Coronary artery (tissue), 2 donors: Measurements from ENCODE around the gene RIOK2.

Source experiments
- DNase-seq: peaks from one replicate; pipeline ENCODE4 v3.0.0-alpha.2; 2017; ENCODE audit warnings: low spot score
- H3K27ac ChIP-seq, 2 donors: fragments of 200-600 bp; sonication (generic); one replicate each; pipeline ENCODE4 v1.5.1; 2016 to 2019
- H3K4me3 ChIP-seq: fragments of 200-600 bp; sonication (generic); 2 replicates; pipeline ENCODE4 v1.5.1; 2016; ENCODE audit warnings: mild to moderate bottlenecking, moderate library complexity
- CTCF ChIP-seq: fragments of 200-600 bp; sonication (generic); IDR thresholded peaks from one replicate; pipeline ENCODE4 v1.5.1; 2019; ENCODE audit warnings: antibody characterized with exemption

Gene RIOK2

GRCh38 chr5:97183100-97183929 is at the start of gene RIOK2:
TSS of gene RIOK2 (minus strand) at chr5:97183247. CDS start at chr5:97183191, 56 bp downstream.
- H3K4me3 ChIP-seq = peak within 1 kb of the TSS; percentile 78

GRCh38 chr5:97231025-97231636 is 48.1 kb upstream of the RIOK2 start:
- no peak overlapping the region for H3K27ac ChIP-seq
- no peak for DNase-seq
- peak; percentile 68 for TF ChIP-seq CTCF
- no peak overlapping the region for H3K4me3 ChIP-seq

More at GRCh38 chr5:97183100-97183929, at the start of gene RIOK2:
- TF ChIP-seq CTCF = no peak
- H3K27ac ChIP-seq = peak within 1 kb of the TSS; percentile 78 to 92
- peak; percentile 94 for DNase-seq

DNA sequence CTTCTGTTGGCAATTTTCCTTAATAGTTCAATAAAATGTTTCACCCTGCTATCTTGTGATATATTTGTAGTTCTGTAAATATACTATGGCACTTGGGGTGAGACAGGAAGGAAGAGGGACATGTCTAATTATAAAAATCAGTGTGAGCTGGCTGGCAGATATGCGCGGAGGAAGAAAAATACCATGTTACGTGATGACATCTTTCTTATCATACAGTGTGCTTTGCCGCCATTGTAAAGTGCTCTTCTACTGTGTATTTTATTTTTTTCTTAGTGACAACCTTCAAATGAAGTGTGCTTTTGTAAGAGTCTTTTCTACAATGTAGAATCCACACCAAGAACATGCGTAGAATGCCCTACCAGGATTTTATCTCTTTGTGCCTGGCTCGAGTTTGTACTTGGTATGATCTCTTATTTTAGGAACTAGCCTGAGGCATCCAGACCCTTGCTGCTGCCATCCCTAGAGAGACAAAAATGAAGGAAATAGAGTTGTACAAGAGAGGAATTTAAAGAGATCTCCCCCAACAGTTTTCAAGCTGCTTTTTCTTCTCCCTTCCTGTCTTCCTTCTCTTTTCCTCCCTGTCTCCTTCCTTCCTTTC is 46.7 kb upstream of the RIOK2 start:
- H3K4me3 ChIP-seq = no peak overlapping the region
- no peak for DNase-seq
- no peak for TF ChIP-seq CTCF
- H3K27ac ChIP-seq = no peak overlapping the region

DNA sequence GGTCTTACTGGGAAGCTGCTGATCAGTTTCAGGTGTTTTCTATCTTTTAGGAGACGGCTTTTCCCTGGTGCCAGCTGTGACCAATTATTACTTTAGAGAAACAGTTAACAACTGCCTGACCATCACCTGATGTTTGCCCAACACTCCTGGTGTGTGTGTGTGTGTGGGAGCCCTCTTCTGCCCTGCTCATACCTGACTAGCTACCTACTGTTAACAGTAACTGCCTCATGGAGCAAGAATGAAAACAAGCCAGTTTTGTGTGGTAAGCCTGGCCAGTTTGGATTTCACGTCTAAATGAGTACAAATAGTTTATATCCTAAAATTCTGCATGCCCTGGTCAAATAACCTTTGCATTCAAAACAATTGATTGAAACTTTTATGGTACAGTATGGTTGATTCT is 46.1 kb upstream of the RIOK2 start:
- H3K27ac ChIP-seq = no peak overlapping the region
- DNase-seq = no peak
- H3K4me3 ChIP-seq = no peak overlapping the region
- no peak for TF ChIP-seq CTCF

DNA sequence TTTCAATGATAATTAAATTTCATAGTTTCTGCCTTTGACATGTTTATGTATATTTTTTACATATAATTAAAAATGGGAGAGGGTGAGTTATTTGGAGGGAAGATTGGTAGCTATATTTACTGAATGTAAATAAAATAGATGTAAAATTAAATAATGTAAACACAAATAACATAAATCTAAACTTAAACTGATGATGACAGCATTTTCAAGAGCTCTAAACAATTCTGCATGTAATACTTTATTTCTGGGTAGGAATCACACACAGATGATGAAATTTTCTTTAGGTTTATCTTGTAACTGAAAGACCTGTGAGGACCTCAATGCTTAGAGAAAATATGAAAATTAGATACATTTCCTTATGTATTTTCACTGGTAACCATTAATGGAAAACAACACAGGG is 42.2 kb upstream of the RIOK2 start:
- H3K27ac ChIP-seq = no peak overlapping the region
- no peak for TF ChIP-seq CTCF
- no peak for DNase-seq
- H3K4me3 ChIP-seq = no peak overlapping the region

GRCh38 chr5:97224112-97224750 is 41.2 kb upstream of the RIOK2 start:
- no peak for TF ChIP-seq CTCF
- no peak overlapping the region for H3K4me3 ChIP-seq
- DNase-seq = no peak
- H3K27ac ChIP-seq = no peak overlapping the region
